Fibroblast of lung (primary cell): Measurements from ENCODE around the gene DDHD1. TPM values are rescaled to one million over a fixed set of nuclear protein-coding genes. Genes with fewer than 3 reads are reported as not detected.
"Not testable (repeated sequence)": the region's sequence is repeated elsewhere in the genome, so short reads cannot be mapped to it uniquely, and the experiment has no call there.

Source experiments
- DNase-seq, 2 donors: peaks; one replicate each; pipeline versions ENCODE4 v3.0.0 to v3.0.0-alpha.2; 2010; ENCODE audit warnings: low read depth in 2 of 2
- H2AFZ ChIP-seq: 2 replicates; pipeline ENCODE4 v1.5.1; 2012; ENCODE audit warnings: low read length, control low read depth, inconsistent platforms
- H3K27ac ChIP-seq: 2 replicates; pipeline ENCODE4 v1.5.1; 2011; ENCODE audit warnings: low read length, control low read depth; ENCODE audit not compliant: insufficient read depth
- H3K27me3 ChIP-seq: 2 replicates; pipeline ENCODE4 v1.5.1; 2011; ENCODE audit warnings: mild to moderate bottlenecking, low read length; ENCODE audit not compliant: control insufficient read depth, insufficient read depth
- H3K36me3 ChIP-seq: 2 replicates; pipeline ENCODE4 v1.5.1; 2011; ENCODE audit warnings: low read length; ENCODE audit not compliant: control insufficient read depth, insufficient read depth
- H3K4me1 ChIP-seq: 2 replicates; pipeline ENCODE4 v1.5.1; 2011; ENCODE audit warnings: low read length; ENCODE audit not compliant: control insufficient read depth, insufficient read depth; ENCODE audit errors: extremely low read depth
- H3K4me2 ChIP-seq: 2 replicates; pipeline ENCODE4 v1.5.1; 2011; ENCODE audit warnings: low read length, control low read depth; ENCODE audit not compliant: insufficient read depth; ENCODE audit errors: extremely low read depth
- H3K4me3 ChIP-seq, 4 experiments: fragments of 200-600 bp in 1 of 4; sonication (generic) in 1 of 4; replicated peaks in 1 of 4; 2 replicates each; pipeline ENCODE4 v1.5.1; 2011 to 2016; ENCODE audit warnings: low read length in 4 of 4, low read depth in 3 of 4, mild to moderate bottlenecking in 3 of 4, control low read depth in 2 of 4, inconsistent platforms in 1 of 4, mixed read lengths in 1 of 4; ENCODE audit not compliant: insufficient read depth in 1 of 4; ENCODE audit errors: control extremely low read depth in 1 of 4
- H3K79me2 ChIP-seq: 2 replicates; pipeline ENCODE4 v1.5.1; 2012; ENCODE audit warnings: mild to moderate bottlenecking, low read length, inconsistent platforms; ENCODE audit not compliant: control insufficient read depth, insufficient read depth
- H3K9ac ChIP-seq: 2 replicates; pipeline ENCODE4 v1.5.1; 2011; ENCODE audit warnings: mild to moderate bottlenecking, low read length, control low read depth; ENCODE audit not compliant: insufficient read depth
- H3K9me3 ChIP-seq: 2 replicates; pipeline ENCODE4 v1.5.1; 2012; ENCODE audit warnings: low read depth, low read length; ENCODE audit not compliant: control insufficient read depth, insufficient read depth
- H4K20me1 ChIP-seq: 2 replicates; pipeline ENCODE4 v1.5.1; 2011; ENCODE audit warnings: low read length; ENCODE audit not compliant: control insufficient read depth, insufficient read depth; ENCODE audit errors: extremely low read depth
- EZH2 ChIP-seq: IDR thresholded peaks from 2 replicates; pipeline ENCODE4 v1.5.1; 2012; ENCODE audit warnings: low read length, control low read depth, mild to moderate bottlenecking; ENCODE audit errors: missing control alignments
- polyA plus RNA-seq, 2 donors: library from polyadenylated mRNA; depleted of rRNA in 1 of 2; stranded (reverse) in 1 of 2; unstranded in 1 of 2; fragments of >200 nt; gene quantifications; 2 replicates each; pipeline ENCODE4 v1.2.1, GENCODE V29; 2011 to 2012; ENCODE audit warnings: missing spikeins in 1 of 2
- total RNA-seq: library from RNA; depleted of rRNA; stranded (reverse); fragments of >200 nt; gene quantifications from 2 replicates; pipeline ENCODE4 v1.2.1, GENCODE V29; 2014
- TF ChIP-seq, protein P1 (sequence below), 2 donors: IDR thresholded peaks in 1 of 2; conservative IDR thresholded peaks in 1 of 2; 1 replicate in 1 of 2; 2 replicates in 1 of 2; pipeline ENCODE4 v1.5.1; 2011 to 2012; ENCODE audit warnings: low read length in 2 of 2, control low read depth in 1 of 2, inconsistent platforms in 1 of 2, low read depth in 1 of 2, mild to moderate bottlenecking in 1 of 2

The DDHD1 gene
- total and polyA plus RNA-seq, 2 donors (not counting 1 experiment from before 2014, with no cell fraction given): 13.6 to 30.6 TPM

GRCh38 chr14:53090853-53091252, 62.3 kb downstream of the DDHD1 start:
- H3K4me1 ChIP-seq: no peaks in the 10 kb centered on the region
- H3K9ac ChIP-seq: no peak overlapping the region
- DNase-seq: no peak
- H3K4me3 ChIP-seq: no peak overlapping the region
- no peaks in the 10 kb centered on the region for H3K79me2 ChIP-seq
- H2AFZ ChIP-seq: no peak overlapping the region
- no peaks in the 10 kb centered on the region for H3K27me3 ChIP-seq
- H3K27ac ChIP-seq: no peak overlapping the region
- H3K36me3 ChIP-seq: no peaks in the 10 kb centered on the region
- H3K4me2 ChIP-seq: no peak overlapping the region
- no peaks in the 10 kb centered on the region for H4K20me1 ChIP-seq
- H3K9me3 ChIP-seq: no peaks in the 10 kb centered on the region
- TF ChIP-seq EZH2: no peak
- TF ChIP-seq, protein P1, sequence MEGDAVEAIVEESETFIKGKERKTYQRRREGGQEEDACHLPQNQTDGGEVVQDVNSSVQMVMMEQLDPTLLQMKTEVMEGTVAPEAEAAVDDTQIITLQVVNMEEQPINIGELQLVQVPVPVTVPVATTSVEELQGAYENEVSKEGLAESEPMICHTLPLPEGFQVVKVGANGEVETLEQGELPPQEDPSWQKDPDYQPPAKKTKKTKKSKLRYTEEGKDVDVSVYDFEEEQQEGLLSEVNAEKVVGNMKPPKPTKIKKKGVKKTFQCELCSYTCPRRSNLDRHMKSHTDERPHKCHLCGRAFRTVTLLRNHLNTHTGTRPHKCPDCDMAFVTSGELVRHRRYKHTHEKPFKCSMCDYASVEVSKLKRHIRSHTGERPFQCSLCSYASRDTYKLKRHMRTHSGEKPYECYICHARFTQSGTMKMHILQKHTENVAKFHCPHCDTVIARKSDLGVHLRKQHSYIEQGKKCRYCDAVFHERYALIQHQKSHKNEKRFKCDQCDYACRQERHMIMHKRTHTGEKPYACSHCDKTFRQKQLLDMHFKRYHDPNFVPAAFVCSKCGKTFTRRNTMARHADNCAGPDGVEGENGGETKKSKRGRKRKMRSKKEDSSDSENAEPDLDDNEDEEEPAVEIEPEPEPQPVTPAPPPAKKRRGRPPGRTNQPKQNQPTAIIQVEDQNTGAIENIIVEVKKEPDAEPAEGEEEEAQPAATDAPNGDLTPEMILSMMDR (conservative IDR thresholded peaks at IDR 0.05 in 1 of 2, IDR thresholded peaks at IDR 0.05 in 1 of 2; ENCODE audit: low read depth in 1 of 2, low read length in 2 of 2): no peak

GRCh38 chr14:53084954-53085353, 68.2 kb downstream of the DDHD1 start:
- not testable (repeated sequence) for H3K4me3 ChIP-seq, H3K4me2 ChIP-seq, H3K27me3 ChIP-seq, H3K9me3 ChIP-seq, H4K20me1 ChIP-seq, H3K9ac ChIP-seq, H3K27ac ChIP-seq, H2AFZ ChIP-seq, H3K4me1 ChIP-seq, H3K36me3 ChIP-seq, H3K79me2 ChIP-seq, DNase-seq

- Histone ChIP-seq H3K27ac (no peak overlapping the region), H2AFZ (no peak overlapping the region), H3K9me3 (no peaks in the 10 kb centered on the region), H3K4me2 (no peak overlapping the region), H3K27me3 (no peaks in the 10 kb centered on the region), H3K79me2 (no peaks in the 10 kb centered on the region), H3K9ac (no peak overlapping the region), H3K4me3 (no peak overlapping the region), H3K36me3 (no peaks in the 10 kb centered on the region), H4K20me1 (no peaks in the 10 kb centered on the region), H3K4me1 (peaks cover 4% of the 10 kb centered on the region)
- TF ChIP-seq EZH2: no peak
- TF ChIP-seq, protein P1 (conservative IDR thresholded peaks at IDR 0.05 in 1 of 2, IDR thresholded peaks at IDR 0.05 in 1 of 2; ENCODE audit: low read depth in 1 of 2, low read length in 2 of 2): no peak
- DNase-seq: no peak
Measured at GRCh38 chr14:53064475-53064874, 88.6 kb downstream of the DDHD1 start.
